ENCODE results near the gene DENND5A.
"Not testable (repeated sequence)": the region's sequence is repeated elsewhere in the genome, so short reads cannot be mapped to it uniquely, and the experiment has no call there.

GRCh38 chr11:9098455-9098854 is 166.7 kb downstream of the DENND5A start:
- not testable (repeated sequence) for TF ChIP-seq CTCF (IDR thresholded peaks at IDR 0.05; ENCODE audit: low read depth, low read length, missing input control); RAD21 (IDR thresholded peaks at IDR 0.05); MAX (IDR thresholded peaks at IDR 0.05); FOXA1 (IDR thresholded peaks at IDR 0.05); REST (IDR thresholded peaks at IDR 0.05); EGR1 (IDR thresholded peaks at IDR 0.05; ENCODE audit: low read depth in 2 of 2); TAF1 (conservative IDR thresholded peaks at IDR 0.05); NR2F2 (IDR thresholded peaks at IDR 0.05); GABPA (IDR thresholded peaks at IDR 0.05 in 1 of 2, conservative IDR thresholded peaks at IDR 0.05 in 1 of 2); YY1 (IDR thresholded peaks at IDR 0.05); RXRA (IDR thresholded peaks at IDR 0.05)

Measured in liver (tissue), 3 donors.